A549 (cell line): ENCODE data around the gene FBP1. TPM values are rescaled to one million over a fixed set of nuclear protein-coding genes. Genes with fewer than 3 reads are reported as not detected.
"Not testable (repeated sequence)": the region's sequence is repeated elsewhere in the genome, so short reads cannot be mapped to it uniquely, and the experiment has no call there.

Experiments
- ATAC-seq, 2 experiments: fragments of 200-7000 bp in 1 of 2; fragments of >200 bp in 1 of 2; cut with Nextera tagmentation in 1 of 2; cut with Tn5 transposase in 1 of 2; 3 replicates each; pipeline versions ENCODE4 v1.8.0 to v1.9.1; 2018 to 2020; ENCODE audit warnings: mild to moderate bottlenecking in 1 of 2, moderate library complexity in 1 of 2
- CTCF ChIA-PET: fragments of 300-600 bp; sonication (Branson Sonifier 250); formaldehyde crosslinking; extraction: SDS; loops from one replicate; lab custom pipeline; 2021; ENCODE audit warnings: antibody characterized with exemption, inconsistent platforms; lab: Yijun Ruan, JAX
- POLR2A ChIA-PET: fragments of 350-600 bp; formaldehyde crosslinking; extraction: SDS; loops from one replicate; lab custom pipeline; 2021; ENCODE audit warnings: antibody characterized with exemption, inconsistent platforms; lab: Yijun Ruan, JAX
- DNase-seq, 2 experiments: peaks; one replicate each; pipeline versions ENCODE4 v3.0.0 to v3.0.0-alpha.2; 2011 to 2016; ENCODE audit warnings: low read depth in 1 of 2, low spot score in 1 of 2
- FAIRE-seq: peaks from 2 replicates; lab custom pipeline; 2011; peaks lifted over from hg19 to GRCh38; lab: Jason Lieb, UNC
- H3K27ac ChIP-seq, 2 experiments: fragments of >200 bp; sonication (Bioruptor Twin); formaldehyde crosslinking; 3 replicates each; pipeline ENCODE4 v1.5.1; 2016 to 2017
- H3K4me1 ChIP-seq: fragments of >200 bp; sonication (Bioruptor Twin); formaldehyde crosslinking; 3 replicates; pipeline ENCODE4 v1.6.1; 2016
- H3K4me2 ChIP-seq: fragments of >200 bp; sonication (Bioruptor Twin); formaldehyde crosslinking; 3 replicates; pipeline ENCODE4 v1.6.1; 2016
- H3K4me3 ChIP-seq: fragments of >200 bp; sonication (Bioruptor Twin); formaldehyde crosslinking; 3 replicates; pipeline ENCODE4 v1.5.1; 2016
- H3K9me3 ChIP-seq: fragments of >200 bp; sonication (Bioruptor Twin); formaldehyde crosslinking; 3 replicates; pipeline ENCODE4 v1.6.1; 2016
- BHLHE40 ChIP-seq: IDR thresholded peaks from 2 replicates; pipeline ENCODE4 v1.6.1; 2012; ENCODE audit warnings: low read depth, low read length, inconsistent platforms
- CBX2 ChIP-seq: fragments of 200-600 bp; sonication (generic); IDR thresholded peaks from 2 replicates; pipeline ENCODE4 v1.6.1; 2016; ENCODE audit warnings: low read depth, mild to moderate bottlenecking, borderline replicate concordance
- CHD2 ChIP-seq: fragments of 150-350 bp; IDR thresholded peaks from 2 replicates; pipeline ENCODE4 v1.6.1; 2014; ENCODE audit warnings: low read length; ENCODE audit not compliant: partially characterized antibody
- ELK1 ChIP-seq: fragments of 150-350 bp; IDR thresholded peaks from 2 replicates; pipeline ENCODE4 v1.6.1; 2014; ENCODE audit warnings: low read depth, mild to moderate bottlenecking, low read length
- ESRRA ChIP-seq: fragments of 150-350 bp; IDR thresholded peaks from 2 replicates; pipeline ENCODE4 v1.6.1; 2014; ENCODE audit warnings: mild to moderate bottlenecking, low read length, borderline replicate concordance
- FOSB ChIP-seq: fragments of 250-450 bp; sonication (Bioruptor Pico); IDR thresholded peaks from 2 replicates; pipeline ENCODE4 v1.5.0; 2020; ENCODE audit warnings: mild to moderate bottlenecking, moderate library complexity
- FOSL2 ChIP-seq, 2 experiments: fragments of 450-650 bp in 1 of 2; fragments of >200 bp in 1 of 2; sonication (Bioruptor Twin) in 1 of 2; formaldehyde crosslinking; IDR thresholded peaks; 2 replicates each; pipeline versions ENCODE4 v1.5.0 to v1.6.1; 2016 to 2020; ENCODE audit warnings: mild to moderate bottlenecking in 1 of 2, moderate library complexity in 1 of 2
- FOXS1 ChIP-seq: fragments of 250-450 bp; sonication (Bioruptor Pico); IDR thresholded peaks from 2 replicates; pipeline ENCODE4 v1.5.0; 2020; ENCODE audit warnings: mild to moderate bottlenecking, moderate library complexity
- HEYL ChIP-seq: fragments of 250-450 bp; sonication (Bioruptor Pico); IDR thresholded peaks from 2 replicates; pipeline ENCODE4 v1.8.0; 2021; ENCODE audit warnings: mild to moderate bottlenecking, moderate library complexity
- HMGXB4 ChIP-seq: fragments of 250-450 bp; sonication (Bioruptor Pico); IDR thresholded peaks from 2 replicates; pipeline ENCODE4 v1.5.0; 2021; ENCODE audit warnings: mild to moderate bottlenecking, moderate library complexity, borderline replicate concordance
- JUN ChIP-seq, 2 experiments: fragments of >200 bp; sonication (Bioruptor Twin); formaldehyde crosslinking; IDR thresholded peaks; 2 replicates in 1 of 2; 3 replicates in 1 of 2; pipeline ENCODE4 v1.6.1; 2016 to 2017
- JUNB ChIP-seq: fragments of >200 bp; sonication (Bioruptor Twin); formaldehyde crosslinking; IDR thresholded peaks from 2 replicates; pipeline ENCODE4 v1.6.1; 2016
- MAZ ChIP-seq: fragments of 150-350 bp; IDR thresholded peaks from 2 replicates; pipeline ENCODE4 v1.6.1; 2014; ENCODE audit warnings: antibody characterized with exemption, low read depth, low read length, borderline replicate concordance
- NPAS2 ChIP-seq: fragments of 250-450 bp; sonication (Bioruptor Pico); IDR thresholded peaks from 2 replicates; pipeline ENCODE4 v1.8.0; 2022; ENCODE audit warnings: mild to moderate bottlenecking, moderate library complexity, borderline replicate concordance
- NR3C1 ChIP-seq: fragments of >200 bp; sonication (Bioruptor Twin); formaldehyde crosslinking; IDR thresholded peaks from 3 replicates; pipeline ENCODE4 v1.6.1; 2017
- POLR2AphosphoS2 ChIP-seq: conservative IDR thresholded peaks from 2 replicates; pipeline ENCODE4 v1.6.1; 2012; ENCODE audit warnings: low read length, improper control_type of control experiment, inconsistent platforms
- RCOR1 ChIP-seq: fragments of 150-350 bp; IDR thresholded peaks from 2 replicates; pipeline ENCODE4 v1.6.1; 2014; ENCODE audit warnings: antibody characterized with exemption, low read length, low read depth
- SREBF2 ChIP-seq: fragments of 450-650 bp; IDR thresholded peaks from 2 replicates; pipeline ENCODE4 v1.6.1; 2014; ENCODE audit warnings: mild to moderate bottlenecking, moderate library complexity
- TFCP2L1 ChIP-seq: fragments of 250-450 bp; sonication (Bioruptor Pico); IDR thresholded peaks from 2 replicates; pipeline ENCODE4 v1.5.0; 2021; ENCODE audit warnings: mild to moderate bottlenecking
- ZSCAN20 ChIP-seq: fragments of 250-450 bp; sonication (Bioruptor Pico); IDR thresholded peaks from 2 replicates; pipeline ENCODE4 v1.8.0; 2022; ENCODE audit warnings: mild to moderate bottlenecking, moderate library complexity
- WGBS: methylation state at CpG from one replicate; pipeline ENCODE4 v1.1.6; 2017; ENCODE audit errors: missing lambda C conversion rate; 5-methylcytosine and 5-hydroxymethylcytosine counted together
- polyA plus RNA-seq, 4 experiments: library from polyadenylated mRNA; depleted of rRNA in 3 of 4; stranded (reverse); fragments of >200 nt; fragmentation: RNase III in 1 of 4; extraction: RNeasy Plus Mini Kit Qiagen cat#74134 plus additional on column Dnase treatment in 1 of 4; gene quantifications; 2 replicates in 3 of 4; 3 replicates in 1 of 4; pipeline ENCODE4 v1.2.3, GENCODE V29; 2011 to 2017

FBP1 gene
- polyA plus RNA-seq, 2 of the 4 experiments (the other 2 are of a cell fraction): not detected

GRCh38 chr9:94599102-94599501 lies 40.2 kb downstream of the FBP1 start:
- 54% methylated on average over 7 of the region's 7 CpGs for WGBS
- no peak overlapping the region for H3K4me3 ChIP-seq

GRCh38 chr9:94593459-94594345 lies 45.6 kb downstream of the FBP1 start, which contains the start of gene FBP2:
Gene FBP2, minus strand, starts transcription at chr9:94593824. Its CDS starts 98 bp downstream, at chr9:94593726.
- H3K4me1 ChIP-seq: no peaks in the 10 kb centered on the region
- no peaks in the 10 kb centered on the region for H3K9me3 ChIP-seq
- 63% methylated on average over 21 of the region's 21 CpGs for WGBS
- FAIRE-seq (no peak), ATAC-seq (peak in 1 of 2 experiments; percentile 52; a peak in 2 of 6 replicates), DNase-seq (no peak)
- no peak within 1 kb of the TSS for H3K27ac ChIP-seq
- TF ChIP-seq POLR2AphosphoS2 (no peak), FOXS1 (no peak), JUNB (no peak), FOSB (CRISPR knock-in tag) (no peak), ESRRA (no peak), FOSL2 (IDR thresholded peaks at IDR 0.05) (no peak), FOSL2 (CRISPR knock-in tag; IDR thresholded peaks at IDR 0.05) (no peak), MAZ (no peak), CHD2 (no peak), ELK1 (no peak), RCOR1 (no peak), NR3C1 (no peak), HMGXB4 (CRISPR knock-in tag) (no peak), SREBF2 (no peak)
- CTCF ChIA-PET: interaction anchor here (0.8 to 2.9 kb wide), 5 partner anchors 8 to 39 kb away, joined by 3 to 7 read pairs (median 5); partner anchors contain the start of gene PCAT7
- H3K4me2 ChIP-seq: no peak within 1 kb of the TSS
- no peak within 1 kb of the TSS for H3K4me3 ChIP-seq
- POLR2A ChIA-PET: no interaction called here

More at GRCh38 chr9:94599102-94599501, 40.2 kb downstream of the FBP1 start:
- ChIA-PET POLR2A (no interaction called here), CTCF (interaction anchor here (1.1 to 3.6 kb wide), 3 partner anchors 10 to 45 kb away, joined by 3 to 29 read pairs (median 4); partner anchors contain the start of gene PCAT7)
- FAIRE-seq: no peak
- Histone ChIP-seq H3K4me1 (no peaks in the 10 kb centered on the region), H3K9me3 (no peaks in the 10 kb centered on the region), H3K4me2 (no peak overlapping the region), H3K27ac (no peak overlapping the region)
- no peak for TF ChIP-seq HEYL (CRISPR knock-in tag)
- TF ChIP-seq JUN (IDR thresholded peaks at IDR 0.05): no peak
- no peak for TF ChIP-seq TFCP2L1 (CRISPR knock-in tag)
- no peak for TF ChIP-seq CBX2
- TF ChIP-seq BHLHE40: no peak
- no peak for TF ChIP-seq NPAS2
- no peak for TF ChIP-seq ZSCAN20 (CRISPR knock-in tag)
- ATAC-seq: no peak
- no peak for DNase-seq

GRCh38 chr9:94592683-94593082 lies 46.6 kb downstream of the FBP1 start:
- POLR2A ChIA-PET, H3K4me2 ChIP-seq, DNase-seq, H3K4me1 ChIP-seq, ATAC-seq, H3K4me3 ChIP-seq, H3K27ac ChIP-seq, H3K9me3 ChIP-seq, FAIRE-seq: not testable (repeated sequence)
- 51% methylated on average over 7 of the region's 7 CpGs for WGBS
- CTCF ChIA-PET: interaction anchor here (0.6 to 2.1 kb wide), 5 partner anchors 9 to 467 kb away, joined by 3 to 7 read pairs (median 5); partner anchors contain the start of gene PCAT7
